WTC11 (cell line): Measurements from ENCODE around the gene VAV2.

Experiments used
- CTCF ChIP-seq: fragments of 200-600 bp; IDR thresholded peaks from 2 replicates; pipeline ENCODE4 v1.8.0; 2022; ENCODE audit warnings: antibody characterized with exemption
- FOXJ3 ChIP-seq: sonication (generic); formaldehyde crosslinking; IDR thresholded peaks from 2 replicates; pipeline ENCODE4 v1.9.0; 2021; ENCODE audit warnings: missing genetic modification reagents, mild to moderate bottlenecking, borderline replicate concordance
- JUN ChIP-seq: sonication (generic); formaldehyde crosslinking; IDR thresholded peaks from 2 replicates; pipeline ENCODE4 v1.8.0; 2023; ENCODE audit warnings: mild to moderate bottlenecking, missing genetic modification reagents
- NR2C2 ChIP-seq: sonication (generic); formaldehyde crosslinking; IDR thresholded peaks from 2 replicates; pipeline ENCODE4 v1.8.0; 2022; ENCODE audit warnings: mild to moderate bottlenecking, missing genetic modification reagents
- OVOL2 ChIP-seq: fragments of 250-450 bp; sonication (Bioruptor Pico); IDR thresholded peaks from 2 replicates; pipeline ENCODE4 v1.9.0; 2021; ENCODE audit warnings: mild to moderate bottlenecking, borderline replicate concordance
- ZBTB21 ChIP-seq: sonication (generic); formaldehyde crosslinking; IDR thresholded peaks from 2 replicates; pipeline ENCODE4 v1.8.1; 2023; ENCODE audit warnings: mild to moderate bottlenecking, missing genetic modification reagents, borderline replicate concordance
- ZNF232 ChIP-seq: sonication (generic); formaldehyde crosslinking; IDR thresholded peaks from 2 replicates; pipeline ENCODE4 v1.8.0; 2022; ENCODE audit warnings: mild to moderate bottlenecking, missing genetic modification reagents
- ZNF416 ChIP-seq: fragments of 250-450 bp; sonication (Bioruptor Pico); IDR thresholded peaks from 2 replicates; pipeline ENCODE4 v1.9.0; 2021; ENCODE audit warnings: mild to moderate bottlenecking, inconsistent platforms
- ZNF425 ChIP-seq: fragments of 250-450 bp; sonication (Bioruptor Pico); conservative IDR thresholded peaks from 2 replicates; pipeline ENCODE4 v1.9.0; 2021; ENCODE audit warnings: mild to moderate bottlenecking

GRCh38 chr9:133848471-133849109, 143.5 kb downstream of the VAV2 start:
- TF ChIP-seq FOXJ3, result no peak
- no peak for TF ChIP-seq CTCF
- no peak for TF ChIP-seq ZBTB21 (CRISPR knock-in tag)
- no peak for TF ChIP-seq ZNF232 (CRISPR knock-in tag)
- TF ChIP-seq NR2C2 (CRISPR knock-in tag), result no peak
- no peak for TF ChIP-seq JUN (CRISPR knock-in tag)
- TF ChIP-seq ZNF425 (CRISPR knock-in tag), result no peak
- TF ChIP-seq ZNF416 (CRISPR knock-in tag), result no peak
- no peak for TF ChIP-seq OVOL2 (CRISPR knock-in tag)
